Measurements from ENCODE around the gene TLL1. TPM values are rescaled to one million over a fixed set of nuclear protein-coding genes. Genes with fewer than 3 reads are reported as not detected.
A peak's percentile ranks its signal among the peaks of the same experiment; 100 is the strongest.

Gene TLL1
- total and polyA plus RNA-seq, 3 experiments from 2014 or later = not detected

- H3K27ac Mint-ChIP-seq = no peak overlapping the region
- no peaks in the 10 kb centered on the region for H3K36me3 ChIP-seq (ENCODE audit: insufficient read depth, low read length)
- no peaks in the 10 kb centered on the region for H3K27me3 ChIP-seq (ENCODE audit: insufficient read depth, low read length, poor library complexity, severe bottlenecking)
- H3K36me3 Mint-ChIP-seq = no peaks in the 10 kb centered on the region
- H3K9me3 Mint-ChIP-seq = peaks cover 0 to 9% (median 5%) of the 10 kb centered on the region in 5 donors
- no peaks in the 10 kb centered on the region for H3K4me1 Mint-ChIP-seq
- H3K27me3 Mint-ChIP-seq = no peaks in the 10 kb centered on the region
- no peak overlapping the region for H3K27ac ChIP-seq (ENCODE audit: low read depth, low read length)
- no peaks in the 10 kb centered on the region for H3K9me3 ChIP-seq (ENCODE audit: low read length)
- H3K4me3 Mint-ChIP-seq = no peak overlapping the region
- DNase-seq = no peak
- H3K4me3 ChIP-seq (ENCODE audit: low read length) = no peak overlapping the region
- ChIA-PET POLR2A (no interaction called here), CTCF (no interaction called here)
- H3K4me1 ChIP-seq (ENCODE audit: insufficient read depth, low read length) = no peaks in the 10 kb centered on the region
Measured at GRCh38 chr4:166019441-166020220, 146.6 kb downstream of the TLL1 start.

GRCh38 chr4:166021617-166022016 lies 148.6 kb downstream of the TLL1 start:
- POLR2A ChIA-PET = no interaction called here
- no peak overlapping the region for H3K27ac ChIP-seq (ENCODE audit: low read depth, low read length)
- Mint-ChIP-seq H3K27ac (no peak overlapping the region), H3K9me3 (peaks cover 0 to 9% (median 5%) of the 10 kb centered on the region in 5 donors), H3K4me3 (no peak overlapping the region), H3K27me3 (no peaks in the 10 kb centered on the region), H3K4me1 (no peaks in the 10 kb centered on the region), H3K36me3 (no peaks in the 10 kb centered on the region)
- CTCF ChIA-PET = no interaction called here
- H3K9me3 ChIP-seq (ENCODE audit: low read length) = no peaks in the 10 kb centered on the region
- H3K36me3 ChIP-seq (ENCODE audit: insufficient read depth, low read length) = no peaks in the 10 kb centered on the region
- no peak for DNase-seq
- H3K4me3 ChIP-seq (ENCODE audit: low read length) = no peak overlapping the region
- H3K27me3 ChIP-seq (ENCODE audit: insufficient read depth, low read length, poor library complexity, severe bottlenecking) = no peaks in the 10 kb centered on the region
- no peaks in the 10 kb centered on the region for H3K4me1 ChIP-seq (ENCODE audit: insufficient read depth, low read length)

GRCh38 chr4:166034965-166035364 lies 161.9 kb downstream of the TLL1 start:
- H3K9me3 ChIP-seq (ENCODE audit: low read length) = no peaks in the 10 kb centered on the region
- peaks cover 0 to 13% (median 0%) of the 10 kb centered on the region in 5 donors for H3K9me3 Mint-ChIP-seq
- H3K27me3 Mint-ChIP-seq = no peaks in the 10 kb centered on the region
- no peaks in the 10 kb centered on the region for H3K27me3 ChIP-seq (ENCODE audit: insufficient read depth, low read length, poor library complexity, severe bottlenecking)
- H3K27ac Mint-ChIP-seq = no peak overlapping the region
- H3K4me3 Mint-ChIP-seq = no peak overlapping the region
- H3K4me1 Mint-ChIP-seq = no peaks in the 10 kb centered on the region
- ChIA-PET POLR2A (no interaction called here), CTCF (interaction anchor here (0.6 kb wide), 1 partner anchor 100 kb away, joined by 3 read pairs; no protein-coding TSS in a partner anchor)
- H3K4me3 ChIP-seq (ENCODE audit: low read length) = no peak overlapping the region
- no peaks in the 10 kb centered on the region for H3K4me1 ChIP-seq (ENCODE audit: insufficient read depth, low read length)
- H3K27ac ChIP-seq (ENCODE audit: low read depth, low read length) = no peak overlapping the region
- no peaks in the 10 kb centered on the region for H3K36me3 ChIP-seq (ENCODE audit: insufficient read depth, low read length)
- H3K36me3 Mint-ChIP-seq = no peaks in the 10 kb centered on the region
- DNase-seq = no peak

GRCh38 chr4:166039822-166040221 lies 166.8 kb downstream of the TLL1 start:
- H3K27me3 ChIP-seq (ENCODE audit: insufficient read depth, low read length, poor library complexity, severe bottlenecking) = no peaks in the 10 kb centered on the region
- Mint-ChIP-seq H3K27ac (no peak overlapping the region), H3K9me3 (peaks cover 0 to 7% (median 3%) of the 10 kb centered on the region in 5 donors), H3K4me1 (no peaks in the 10 kb centered on the region), H3K4me3 (no peak overlapping the region), H3K27me3 (no peaks in the 10 kb centered on the region), H3K36me3 (no peaks in the 10 kb centered on the region)
- no peak overlapping the region for H3K4me3 ChIP-seq (ENCODE audit: low read length)
- no peaks in the 10 kb centered on the region for H3K9me3 ChIP-seq (ENCODE audit: low read length)
- no peaks in the 10 kb centered on the region for H3K4me1 ChIP-seq (ENCODE audit: insufficient read depth, low read length)
- CTCF ChIA-PET = no interaction called here
- POLR2A ChIA-PET = no interaction called here
- no peak for DNase-seq
- no peaks in the 10 kb centered on the region for H3K36me3 ChIP-seq (ENCODE audit: insufficient read depth, low read length)
- H3K27ac ChIP-seq (ENCODE audit: low read depth, low read length) = no peak overlapping the region

GRCh38 chr4:166042510-166043055 lies 169.5 kb downstream of the TLL1 start:
- CTCF ChIA-PET = no interaction called here
- Mint-ChIP-seq H3K4me1 (no peaks in the 10 kb centered on the region), H3K27ac (no peak overlapping the region), H3K36me3 (no peaks in the 10 kb centered on the region), H3K4me3 (no peak overlapping the region), H3K9me3 (peaks cover 0 to 6% (median 3%) of the 10 kb centered on the region in 5 donors), H3K27me3 (no peaks in the 10 kb centered on the region)
- Histone ChIP-seq H3K4me1 (ENCODE audit: insufficient read depth, low read length) (no peaks in the 10 kb centered on the region), H3K36me3 (ENCODE audit: insufficient read depth, low read length) (no peaks in the 10 kb centered on the region), H3K27me3 (ENCODE audit: insufficient read depth, low read length, poor library complexity, severe bottlenecking) (no peaks in the 10 kb centered on the region), H3K4me3 (ENCODE audit: low read length) (no peak overlapping the region), H3K9me3 (ENCODE audit: low read length) (no peaks in the 10 kb centered on the region), H3K27ac (ENCODE audit: low read depth, low read length) (no peak overlapping the region)
- DNase-seq = no peak
- POLR2A ChIA-PET = no interaction called here

DNA sequence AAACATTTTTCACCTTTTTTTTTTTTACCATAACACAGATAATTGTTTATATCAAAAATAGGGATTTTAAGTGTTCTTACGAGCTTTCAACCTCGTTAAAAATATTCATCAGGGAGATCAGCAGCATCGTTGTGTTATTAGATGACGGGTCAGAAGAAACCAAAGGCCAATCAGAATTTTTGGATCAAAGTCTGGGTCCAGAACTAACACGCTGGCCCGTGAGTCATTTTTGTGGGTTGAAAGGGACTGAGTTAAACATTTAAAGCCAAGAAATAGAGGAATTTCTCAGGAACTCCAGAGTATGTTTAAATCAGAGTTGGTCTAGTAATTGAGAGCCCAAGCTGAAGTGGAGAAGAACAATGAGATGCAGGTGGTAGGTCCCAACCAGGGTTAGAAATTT lies 170.8 kb downstream of the TLL1 start:
- no peaks in the 10 kb centered on the region for H3K36me3 ChIP-seq (ENCODE audit: insufficient read depth, low read length)
- CTCF ChIA-PET = no interaction called here
- H3K27ac ChIP-seq (ENCODE audit: low read depth, low read length) = no peak overlapping the region
- no peaks in the 10 kb centered on the region for H3K27me3 Mint-ChIP-seq
- POLR2A ChIA-PET = no interaction called here
- no peaks in the 10 kb centered on the region for H3K4me1 Mint-ChIP-seq
- H3K36me3 Mint-ChIP-seq = no peaks in the 10 kb centered on the region
- H3K9me3 Mint-ChIP-seq = peaks cover 0 to 3% (median 2%) of the 10 kb centered on the region in 5 donors
- H3K27me3 ChIP-seq (ENCODE audit: insufficient read depth, low read length, poor library complexity, severe bottlenecking) = no peaks in the 10 kb centered on the region
- H3K4me1 ChIP-seq (ENCODE audit: insufficient read depth, low read length) = no peaks in the 10 kb centered on the region
- H3K4me3 ChIP-seq (ENCODE audit: low read length) = no peak overlapping the region
- no peak overlapping the region for H3K27ac Mint-ChIP-seq
- DNase-seq = no peak
- H3K9me3 ChIP-seq (ENCODE audit: low read length) = no peaks in the 10 kb centered on the region
- H3K4me3 Mint-ChIP-seq = no peak overlapping the region

DNA sequence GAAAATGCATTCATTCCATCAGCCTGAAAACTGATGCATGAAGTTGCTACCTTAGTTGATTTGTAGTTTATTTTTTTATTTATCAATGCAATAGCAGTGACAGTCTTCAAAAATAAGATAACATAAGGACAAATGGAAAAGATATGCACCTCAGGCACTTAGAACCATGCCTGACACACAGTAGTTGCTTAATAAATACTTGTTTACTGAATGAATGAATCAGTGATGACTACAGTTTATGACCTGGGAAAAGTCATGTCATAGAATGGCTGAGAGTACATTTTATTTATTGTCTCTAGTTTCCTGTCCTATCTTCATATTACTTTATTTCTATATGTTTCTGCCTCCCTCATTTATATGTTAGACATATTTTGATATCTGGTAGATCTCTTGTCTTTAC lies 171.8 kb downstream of the TLL1 start:
- Mint-ChIP-seq H3K36me3 (no peaks in the 10 kb centered on the region), H3K9me3 (peaks cover 1 to 5% (median 2%) of the 10 kb centered on the region in 5 donors), H3K4me1 (no peaks in the 10 kb centered on the region), H3K27me3 (no peaks in the 10 kb centered on the region), H3K27ac (no peak overlapping the region), H3K4me3 (no peak overlapping the region)
- no peaks in the 10 kb centered on the region for H3K4me1 ChIP-seq (ENCODE audit: insufficient read depth, low read length)
- H3K36me3 ChIP-seq (ENCODE audit: insufficient read depth, low read length) = no peaks in the 10 kb centered on the region
- no peaks in the 10 kb centered on the region for H3K27me3 ChIP-seq (ENCODE audit: insufficient read depth, low read length, poor library complexity, severe bottlenecking)
- H3K9me3 ChIP-seq (ENCODE audit: low read length) = no peaks in the 10 kb centered on the region
- CTCF ChIA-PET = no interaction called here
- H3K27ac ChIP-seq (ENCODE audit: low read depth, low read length) = no peak overlapping the region
- H3K4me3 ChIP-seq (ENCODE audit: low read length) = no peak overlapping the region
- no peak for DNase-seq
- POLR2A ChIA-PET = no interaction called here

DNA sequence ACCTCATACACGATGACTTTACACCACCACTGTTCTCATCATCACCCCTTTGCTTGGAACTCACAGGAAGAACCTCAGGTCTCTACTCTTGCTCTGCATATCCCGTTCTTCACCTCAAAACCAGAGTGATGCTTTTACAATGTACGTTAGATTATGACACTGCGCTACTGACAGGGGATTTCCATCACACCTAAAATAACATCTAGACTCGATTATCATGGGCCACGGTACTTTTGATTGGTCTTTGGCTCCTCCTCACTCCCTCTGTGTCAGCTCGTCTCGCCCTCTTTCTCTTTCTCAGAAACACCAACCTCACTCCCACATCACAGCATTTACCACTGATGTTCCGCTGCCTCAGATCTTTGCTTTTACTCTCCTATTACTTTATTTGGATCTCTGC lies 172.4 kb downstream of the TLL1 start:
- CTCF ChIA-PET = no interaction called here

More for the DNA sequence above, 172.4 kb downstream of the TLL1 start:
- POLR2A ChIA-PET = no interaction called here
- no peak overlapping the region for H3K27ac ChIP-seq (ENCODE audit: low read depth, low read length)
- no peaks in the 10 kb centered on the region for H3K36me3 ChIP-seq (ENCODE audit: insufficient read depth, low read length)
- H3K27me3 ChIP-seq (ENCODE audit: insufficient read depth, low read length, poor library complexity, severe bottlenecking) = no peaks in the 10 kb centered on the region
- H3K4me3 ChIP-seq (ENCODE audit: low read length) = no peak overlapping the region
- H3K9me3 Mint-ChIP-seq = peaks cover 1 to 5% (median 2%) of the 10 kb centered on the region in 5 donors
- DNase-seq = peak in 1 of 5 donors; percentile 14
- H3K4me3 Mint-ChIP-seq = no peak overlapping the region
- no peaks in the 10 kb centered on the region for H3K36me3 Mint-ChIP-seq
- no peaks in the 10 kb centered on the region for H3K4me1 Mint-ChIP-seq
- H3K9me3 ChIP-seq (ENCODE audit: low read length) = no peaks in the 10 kb centered on the region
- no peaks in the 10 kb centered on the region for H3K27me3 Mint-ChIP-seq
- no peaks in the 10 kb centered on the region for H3K4me1 ChIP-seq (ENCODE audit: insufficient read depth, low read length)
- H3K27ac Mint-ChIP-seq = no peak overlapping the region

All from CD8-positive, alpha-beta memory T cell (primary cell).